ENCODE data around the gene SLC29A1. TPM values are rescaled to one million over a fixed set of nuclear protein-coding genes. Genes with fewer than 3 reads are reported as not detected.

The SLC29A1 gene
- total and polyA plus RNA-seq, 2 of the 8 experiments (the other 6 are each of a cell fraction or from before 2014, with no cell fraction given), result 187 to 558 TPM

DNA sequence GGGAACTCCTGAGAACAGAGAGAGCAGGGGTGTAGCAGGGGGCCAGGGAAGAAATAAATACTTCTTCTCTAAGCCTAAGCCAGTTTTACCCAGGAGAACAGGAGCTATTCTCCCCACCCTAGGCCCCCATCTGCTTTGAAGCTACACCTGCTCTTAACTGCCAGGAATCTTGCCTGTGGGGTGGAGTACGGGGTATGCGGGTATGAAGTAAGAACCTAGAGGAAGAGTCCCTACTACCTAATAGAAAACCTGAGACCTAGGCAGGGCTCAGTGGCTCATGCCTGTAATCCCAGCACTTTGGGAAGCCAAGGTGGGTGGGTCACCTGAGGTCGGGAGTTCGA, 1.5 kb downstream of the SLC29A1 start:
- Histone ChIP-seq H3K4me3 (ENCODE audit: extremely low read depth in 1 of 4, insufficient read depth in 2 of 4, low read depth in 3 of 4, low read length in 4 of 4) (peak overlapping the region; percentile 65 to 90 (median 78)), H2BK20ac (ENCODE audit: low read length) (no peak overlapping the region), H3K14ac (ENCODE audit: insufficient read length) (no peak overlapping the region), H2BK15ac (ENCODE audit: low read length) (no peak overlapping the region), H3K23ac (ENCODE audit: insufficient read length) (no peak overlapping the region), H2BK5ac (ENCODE audit: low read depth, low read length) (no peak overlapping the region), H3K27ac (ENCODE audit: low read depth, low read length) (no peak overlapping the region), H3K79me1 (ENCODE audit: low read depth, low read length) (peaks cover 25% of the 10 kb centered on the region), H2AK5ac (ENCODE audit: low read depth, low read length) (no peak overlapping the region), H3K79me2 (ENCODE audit: control insufficient read depth in 1 of 2, insufficient read depth in 2 of 2, low read length in 2 of 2) (peaks cover 10 to 48% of the 10 kb centered on the region in 2 experiments; a peak in 3 of 4 replicates), H4K20me1 (replicated peaks in 1 of 2; ENCODE audit: control insufficient read depth in 1 of 2, insufficient read depth in 2 of 2, low read length in 2 of 2) (peaks cover 30 to 41% of the 10 kb centered on the region in 2 experiments), H2BK120ac (replicated peaks; ENCODE audit: low read depth, low read length) (no peak overlapping the region), H3K56ac (replicated peaks; ENCODE audit: insufficient read length, low read depth, low read length) (no peak overlapping the region), H3K4ac (replicated peaks; ENCODE audit: insufficient read length, low read depth, low read length) (no peak overlapping the region), H3K9me3 (ENCODE audit: insufficient read depth in 2 of 2, low read depth in 1 of 2, low read length in 1 of 2) (no peaks in the 10 kb centered on the region), H3K27me3 (replicated peaks in 1 of 4; ENCODE audit: control insufficient read depth in 3 of 4, extremely low read depth in 1 of 4, insufficient read depth in 3 of 4, low read length in 3 of 4) (no peaks in the 10 kb centered on the region), H3K9ac (replicated peaks in 1 of 4; ENCODE audit: extremely low read depth in 1 of 4, low read depth in 3 of 4, low read length in 3 of 4) (peak overlapping the region in 1 of 4 experiments; percentile 4; a peak in 1 of 7 replicates), H3K4me2 (ENCODE audit: insufficient read depth in 1 of 2, low read depth in 2 of 2, low read length in 2 of 2) (peak overlapping the region; percentile 94 to 95), H2BK12ac (ENCODE audit: low read depth, low read length) (0 out of 2 replicates have a peak overlapping the region, but pooled peaks have one; percentile 68), H3K18ac (ENCODE audit: extremely low read depth, low read length) (no peak overlapping the region; the same call in 1 of the 2 replicates), H4K5ac (ENCODE audit: insufficient read length, low read depth, low read length) (no peak overlapping the region), H4K8ac (ENCODE audit: extremely low read depth, insufficient read depth, low read length) (no peak overlapping the region), H3K4me1 (replicated peaks in 1 of 4; ENCODE audit: control insufficient read depth in 3 of 4, insufficient read depth in 4 of 4, low read length in 3 of 4) (peaks cover 15 to 46% (median 35%) of the 10 kb centered on the region in 4 experiments), H3K36me3 (ENCODE audit: control insufficient read depth in 2 of 4, insufficient read depth in 4 of 4, low read length in 3 of 4) (peaks cover 8 to 19% (median 13%) of the 10 kb centered on the region in 4 experiments; a peak in 6 of 8 replicates), H4K91ac (replicated peaks; ENCODE audit: insufficient read length, low read length) (no peak overlapping the region), H3K23me2 (ENCODE audit: low read depth, low read length) (peaks cover 16% of the 10 kb centered on the region), H2AFZ (ENCODE audit: low read length) (no peak overlapping the region)
- ChIA-PET POLR2A (ENCODE audit: partially characterized antibody) (interaction anchor here (0.9 to 21.0 kb wide), 14 partner anchors 11 to 100 kb away, joined by 3 to 477 read pairs (median 13); partner anchors contain the start of genes AARS2, HSP90AB1 and SLC35B2), CTCF (ENCODE audit: partially characterized antibody) (interaction anchor here (0.7 to 19.4 kb wide), 22 partner anchors 9 to 129 kb away, joined by 3 to 287 read pairs (median 8); partner anchors contain the start of genes HSP90AB1, MYMX, SLC35B2 and TMEM151B)
- WGBS, 2 experiments (ENCODE audit: extremely low coverage in 1 of 2, insufficient coverage in 1 of 2, insufficient read length in 1 of 2, insufficient replicate concordance in 2 of 2, low coverage in 1 of 2, low lambda C conversion rate in 2 of 2, missing lambda C conversion rate in 1 of 2), result 89% methylated on average over 4 of the region's 4 CpGs; no CpG with 5 or more reads in 1 of the 2 experiments
- no peak for FAIRE-seq
- DNase-seq (ENCODE audit: low read depth in 1 of 2, low spot score in 2 of 2), result no peak
- no peak for TF ChIP-seq YY1 (IDR thresholded peaks at IDR 0.05; ENCODE audit: low read depth, low read length)
- no peak for TF ChIP-seq KDM1A (IDR thresholded peaks at IDR 0.05; ENCODE audit: borderline replicate concordance, low read length)
- TF ChIP-seq BACH1 (IDR thresholded peaks at IDR 0.05; ENCODE audit: low read length), result no peak
- TF ChIP-seq TCF12 (IDR thresholded peaks at IDR 0.05; ENCODE audit: low read depth, low read length), result no peak
- no peak for TF ChIP-seq PHF8 (conservative IDR thresholded peaks at IDR 0.05; ENCODE audit: low read depth, low read length)
- TF ChIP-seq RXRA (IDR thresholded peaks at IDR 0.05; ENCODE audit: insufficient read depth, low read depth, low read length), result no peak
- TF ChIP-seq, protein P1, sequence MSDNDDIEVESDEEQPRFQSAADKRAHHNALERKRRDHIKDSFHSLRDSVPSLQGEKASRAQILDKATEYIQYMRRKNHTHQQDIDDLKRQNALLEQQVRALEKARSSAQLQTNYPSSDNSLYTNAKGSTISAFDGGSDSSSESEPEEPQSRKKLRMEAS (IDR thresholded peaks at IDR 0.05), result no peak
- no peak for TF ChIP-seq TBP (IDR thresholded peaks at IDR 0.05; ENCODE audit: low read depth, low read length)
- no peak for TF ChIP-seq SIRT6 (IDR thresholded peaks at IDR 0.05; ENCODE audit: low read length)
- TF ChIP-seq GTF2F1 (IDR thresholded peaks at IDR 0.05; ENCODE audit: borderline replicate concordance, low read depth, low read length), result no peak
- TF ChIP-seq SAP30 (IDR thresholded peaks at IDR 0.05; ENCODE audit: insufficient read depth, insufficient replicate concordance, low read length), result no peak
